IMR-90 (cell line): ENCODE measurements around the gene LTBP2. TPM values are rescaled to one million over a fixed set of nuclear protein-coding genes. Genes with fewer than 3 reads are reported as not detected.

Experiments
- ATAC-seq: fragments of 200-7000 bp; cut with Tn5 transposase; 2 replicates; pipeline ENCODE4 v1.9.1; 2020; ENCODE audit warnings: low read depth, mild to moderate bottlenecking, moderate library complexity
- BruUV-seq: library from RNA; stranded (reverse); fragments of 400-500 nt; replicated peaks from 2 replicates; lab custom pipeline; 2021; lab: Mats Ljungman, UMichigan
- CTCF ChIA-PET: fragments of 300-600 bp; formaldehyde crosslinking; extraction: SDS; loops from one replicate; lab custom pipeline; 2021; ENCODE audit warnings: antibody characterized with exemption; lab: Yijun Ruan, JAX
- POLR2A ChIA-PET: fragments of 300-600 bp; sonication (Branson Sonifier 250); formaldehyde crosslinking; loops from one replicate; lab custom pipeline; 2022; ENCODE audit warnings: antibody characterized with exemption; ENCODE audit not compliant: unreplicated experiment; lab: Charles Lee
- DNase-seq: peaks from one replicate; pipeline ENCODE4 v3.0.0; 2013
- H2AFZ ChIP-seq: replicated peaks from 2 replicates; pipeline ENCODE3; 2013; ENCODE audit warnings: low read length, mild to moderate bottlenecking; ENCODE audit not compliant: poor library complexity
- H2AK5ac ChIP-seq: 2 replicates; pipeline ENCODE4 v1.6.1; 2013; ENCODE audit warnings: low read depth, low read length, inconsistent platforms
- H2AK9ac ChIP-seq: replicated peaks from 2 replicates; pipeline ENCODE3; 2013; ENCODE audit warnings: mild to moderate bottlenecking, low read depth, low read length, moderate library complexity; ENCODE audit not compliant: poor library complexity
- H2BK120ac ChIP-seq: 2 replicates; pipeline ENCODE4 v1.6.1; 2013; ENCODE audit warnings: low read depth, low read length, inconsistent platforms
- H2BK15ac ChIP-seq: 3 replicates; pipeline ENCODE4 v1.6.1; 2013; ENCODE audit warnings: low read depth, low read length, inconsistent platforms
- H2BK20ac ChIP-seq: 2 replicates; pipeline ENCODE4 v1.6.1; 2013; ENCODE audit warnings: low read depth, mild to moderate bottlenecking, inconsistent platforms, low read length, moderate library complexity
- H2BK5ac ChIP-seq: 2 replicates; pipeline ENCODE4 v1.6.1; 2013; ENCODE audit warnings: mild to moderate bottlenecking, low read depth, low read length, inconsistent platforms; ENCODE audit not compliant: poor library complexity, severe bottlenecking
- H3K14ac ChIP-seq: replicated peaks from 2 replicates; pipeline ENCODE4 v1.6.1; 2013; ENCODE audit warnings: low read depth, low read length, inconsistent platforms
- H3K18ac ChIP-seq: 2 replicates; pipeline ENCODE4 v1.6.1; 2013; ENCODE audit warnings: low read depth, low read length, control low read depth
- H3K23ac ChIP-seq: 2 replicates; pipeline ENCODE4 v1.6.1; 2013; ENCODE audit warnings: low read depth, low read length, inconsistent platforms
- H3K27ac ChIP-seq: 2 replicates; pipeline ENCODE4 v1.5.1; 2013; ENCODE audit warnings: mild to moderate bottlenecking, control low read depth, low read length; ENCODE audit not compliant: insufficient read depth
- H3K27me3 ChIP-seq: 2 replicates; pipeline ENCODE4 v1.6.1; 2013; ENCODE audit warnings: low read length; ENCODE audit not compliant: control insufficient read depth, insufficient read depth
- H3K36me3 ChIP-seq: 2 replicates; pipeline ENCODE4 v1.6.1; 2013; ENCODE audit warnings: low read length, mixed read lengths; ENCODE audit not compliant: control insufficient read depth, insufficient read depth
- H3K4ac ChIP-seq: 2 replicates; pipeline ENCODE4 v1.6.1; 2013; ENCODE audit warnings: low read depth, low read length, inconsistent platforms
- H3K4me1 ChIP-seq: 2 replicates; pipeline ENCODE4 v1.6.1; 2013; ENCODE audit warnings: low read length, mixed read lengths; ENCODE audit not compliant: control insufficient read depth, insufficient read depth
- H3K4me2 ChIP-seq: 2 replicates; pipeline ENCODE4 v1.6.1; 2013; ENCODE audit warnings: low read depth, mild to moderate bottlenecking, control low read depth, low read length, moderate library complexity
- H3K4me3 ChIP-seq: 2 replicates; pipeline ENCODE4 v1.5.1; 2013; ENCODE audit warnings: low read depth, mild to moderate bottlenecking, control low read depth, low read length, moderate library complexity; ENCODE audit not compliant: insufficient read depth
- H3K56ac ChIP-seq: 2 replicates; pipeline ENCODE4 v1.6.1; 2013; ENCODE audit warnings: low read length, inconsistent platforms; ENCODE audit not compliant: insufficient read depth; ENCODE audit errors: extremely low read depth
- H3K79me1 ChIP-seq, 2 experiments: 2 replicates each; pipeline ENCODE4 v1.6.1; 2013; ENCODE audit warnings: low read length in 2 of 2, inconsistent platforms in 1 of 2, low read depth in 1 of 2
- H3K9ac ChIP-seq: 2 replicates; pipeline ENCODE4 v1.6.1; 2013; ENCODE audit warnings: low read depth, low read length, control low read depth
- H3K9me1 ChIP-seq: 2 replicates; pipeline ENCODE4 v1.6.1; 2013; ENCODE audit warnings: low read length, inconsistent platforms; ENCODE audit not compliant: insufficient read depth
- H3K9me3 ChIP-seq: 2 replicates; pipeline ENCODE4 v1.6.1; 2013; ENCODE audit warnings: low read length; ENCODE audit not compliant: control insufficient read depth, insufficient read depth
- H4K20me1 ChIP-seq: 2 replicates; pipeline ENCODE4 v1.6.1; 2013; ENCODE audit warnings: low read length, inconsistent platforms; ENCODE audit not compliant: insufficient read depth
- H4K5ac ChIP-seq: 2 replicates; pipeline ENCODE4 v1.6.1; 2013; ENCODE audit warnings: mild to moderate bottlenecking, low read depth, low read length, control low read depth
- H4K8ac ChIP-seq, 2 experiments: 2 replicates each; pipeline ENCODE4 v1.6.1; 2013; ENCODE audit warnings: low read depth in 2 of 2, low read length in 2 of 2, control low read depth in 1 of 2, inconsistent platforms in 1 of 2
- H4K91ac ChIP-seq: 2 replicates; pipeline ENCODE4 v1.6.1; 2013; ENCODE audit warnings: low read depth, low read length, inconsistent platforms; ENCODE audit not compliant: insufficient read depth
- BHLHE40 ChIP-seq: fragments of 150-350 bp; IDR thresholded peaks from 2 replicates; pipeline ENCODE4 v1.6.1; 2016; ENCODE audit warnings: mild to moderate bottlenecking, low read depth, low read length
- CEBPB ChIP-seq: IDR thresholded peaks from 2 replicates; pipeline ENCODE4 v1.6.1; 2012; ENCODE audit warnings: low read depth, low read length, improper control_type of control experiment
- MAZ ChIP-seq: IDR thresholded peaks from 2 replicates; pipeline ENCODE4 v1.6.1; 2012; ENCODE audit warnings: low read depth, mild to moderate bottlenecking, low read length, improper control_type of control experiment, moderate library complexity, borderline replicate concordance
- MXI1 ChIP-seq: IDR thresholded peaks from 2 replicates; pipeline ENCODE4 v1.6.1; 2012; ENCODE audit warnings: low read depth, mild to moderate bottlenecking, low read length, moderate library complexity, borderline replicate concordance
- POLR2A ChIP-seq: IDR thresholded peaks from 2 replicates; pipeline ENCODE4 v1.6.1; 2012; ENCODE audit warnings: mild to moderate bottlenecking, low read depth, low read length
- RAD21 ChIP-seq: IDR thresholded peaks from 2 replicates; pipeline ENCODE4 v1.6.1; 2012; ENCODE audit warnings: low read length, improper control_type of control experiment
- WGBS, 2 experiments: methylation state at CpG; one replicate each; pipeline versions ENCODE4 v1.1.5 to v1.1.7; 2013; ENCODE audit warnings: missing lambda C conversion rate in 2 of 2; ENCODE audit not compliant: insufficient read length in 1 of 2; ENCODE audit errors: extremely low coverage in 2 of 2; 5-methylcytosine and 5-hydroxymethylcytosine counted together
- dilution Hi-C: fragments of 300-500 bp; cut with HindIII; formaldehyde crosslinking; loops from one replicate; pipeline ENCODE4 v1.14.3; 2018; ENCODE audit warnings: low sequenced_read_pairs; ENCODE audit not compliant: unreplicated experiment
- in situ Hi-C: fragments of 300-500 bp; cut with MboI; formaldehyde crosslinking; loops from 3 replicates; pipeline ENCODE4 v1.14.3; 2019; ENCODE audit warnings: low sequenced_read_pairs, inconsistent platforms, mixed read lengths
- intact Hi-C: fragments of 100-400 bp; cut with micrococcal nuclease; formaldehyde crosslinking; loops from 2 replicates; pipeline ENCODE4 v1.10.0; 2022
- polyA plus RNA-seq, 3 experiments: library from polyadenylated mRNA; depleted of rRNA; stranded (reverse); fragments of >200 nt; gene quantifications; 2 replicates each; pipeline ENCODE4 v1.2.3, GENCODE V29; 2012; ENCODE audit warnings: low replicate concordance in 1 of 3
- total RNA-seq: library from RNA; depleted of rRNA; stranded (reverse); fragments of >200 nt; gene quantifications from 2 replicates; pipeline ENCODE4 v1.2.3, GENCODE V29; 2012
- TF ChIP-seq, protein P1 (sequence below): conservative IDR thresholded peaks from 2 replicates; pipeline ENCODE4 v1.5.1; 2012; ENCODE audit warnings: mild to moderate bottlenecking, low read depth, low read length, improper control_type of control experiment

Gene LTBP2
- total and polyA plus RNA-seq, 2 of the 4 experiments (the other 2 are of a cell fraction) = 23.8 to 79.3 TPM

DNA sequence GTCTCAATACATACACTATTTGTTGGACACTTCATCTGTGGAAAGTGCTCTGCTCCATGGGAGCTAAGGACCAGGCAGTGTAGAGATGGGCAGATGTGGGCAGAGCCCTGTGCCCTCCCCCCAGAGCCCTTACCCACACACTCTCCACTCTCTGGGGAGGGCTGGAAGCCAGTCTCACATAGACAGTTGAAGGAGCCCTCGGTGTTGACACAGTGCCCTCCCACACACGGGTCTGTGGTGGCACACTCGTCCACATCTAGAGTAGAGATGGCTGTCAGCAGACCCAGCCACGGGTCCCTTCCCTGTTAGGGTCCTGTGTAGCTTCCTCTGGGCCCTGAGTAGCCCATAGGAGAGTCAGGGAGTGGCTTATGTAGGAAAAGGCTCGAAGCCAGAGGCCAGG, 104.2 kb downstream of the LTBP2 start:
- BruUV-seq = no TSS peak
- H2AK5ac ChIP-seq = no peak overlapping the region
- no CpG with 5 or more reads among the region's 5 CpGs for WGBS, 2 experiments
- H3K9ac ChIP-seq = no peak overlapping the region
- no peak overlapping the region for H4K91ac ChIP-seq
- no peak overlapping the region for H3K14ac ChIP-seq
- no peak overlapping the region for H3K4me3 ChIP-seq
- no peak overlapping the region for H2BK5ac ChIP-seq
- H4K5ac ChIP-seq = no peak overlapping the region
- H4K8ac ChIP-seq = no peak overlapping the region
- in situ Hi-C loops = loop anchor here (10.0 kb wide), 1 partner anchor 287 kb away; no protein-coding TSS in a partner anchor
- intact Hi-C loops = no loop called here
- H3K9me1 ChIP-seq = peaks cover 13% of the 10 kb centered on the region; the same call in 1 of the 2 replicates
- H2AFZ ChIP-seq = no peak overlapping the region
- H3K4me2 ChIP-seq = no peak overlapping the region
- H3K4me1 ChIP-seq = peaks cover 10% of the 10 kb centered on the region
- no peak overlapping the region for H2BK120ac ChIP-seq
- peaks cover 23% of the 10 kb centered on the region for H3K36me3 ChIP-seq
- DNase-seq (no peak), ATAC-seq (no peak)
- H3K27me3 ChIP-seq = no peaks in the 10 kb centered on the region
- dilution Hi-C loops = no loop called here
- no peaks in the 10 kb centered on the region for H3K9me3 ChIP-seq
- ChIA-PET CTCF (no interaction called here), POLR2A (no interaction called here)
- no peak overlapping the region for H3K4ac ChIP-seq
- TF ChIP-seq CEBPB = no peak
- no peak for TF ChIP-seq POLR2A
- TF ChIP-seq, protein P1, sequence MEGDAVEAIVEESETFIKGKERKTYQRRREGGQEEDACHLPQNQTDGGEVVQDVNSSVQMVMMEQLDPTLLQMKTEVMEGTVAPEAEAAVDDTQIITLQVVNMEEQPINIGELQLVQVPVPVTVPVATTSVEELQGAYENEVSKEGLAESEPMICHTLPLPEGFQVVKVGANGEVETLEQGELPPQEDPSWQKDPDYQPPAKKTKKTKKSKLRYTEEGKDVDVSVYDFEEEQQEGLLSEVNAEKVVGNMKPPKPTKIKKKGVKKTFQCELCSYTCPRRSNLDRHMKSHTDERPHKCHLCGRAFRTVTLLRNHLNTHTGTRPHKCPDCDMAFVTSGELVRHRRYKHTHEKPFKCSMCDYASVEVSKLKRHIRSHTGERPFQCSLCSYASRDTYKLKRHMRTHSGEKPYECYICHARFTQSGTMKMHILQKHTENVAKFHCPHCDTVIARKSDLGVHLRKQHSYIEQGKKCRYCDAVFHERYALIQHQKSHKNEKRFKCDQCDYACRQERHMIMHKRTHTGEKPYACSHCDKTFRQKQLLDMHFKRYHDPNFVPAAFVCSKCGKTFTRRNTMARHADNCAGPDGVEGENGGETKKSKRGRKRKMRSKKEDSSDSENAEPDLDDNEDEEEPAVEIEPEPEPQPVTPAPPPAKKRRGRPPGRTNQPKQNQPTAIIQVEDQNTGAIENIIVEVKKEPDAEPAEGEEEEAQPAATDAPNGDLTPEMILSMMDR = no peak
- no peak for TF ChIP-seq BHLHE40
- TF ChIP-seq RAD21 = no peak
- no peak for TF ChIP-seq MXI1
- TF ChIP-seq MAZ = no peak
- H3K18ac ChIP-seq = no peak overlapping the region
- peak overlapping the region; percentile 38 for H2AK9ac ChIP-seq
- H2BK20ac ChIP-seq = no peak overlapping the region
- H3K79me1 ChIP-seq = peaks cover 0 to 4% of the 10 kb centered on the region in 2 experiments; a peak in 1 of 4 replicates
- H3K56ac ChIP-seq = no peak overlapping the region
- no peak overlapping the region for H2BK15ac ChIP-seq
- H4K20me1 ChIP-seq = no peaks in the 10 kb centered on the region
- H3K27ac ChIP-seq = no peak overlapping the region
- H3K23ac ChIP-seq = no peak overlapping the region
